IPS-15b (cell line): Measurements from ENCODE around the gene CCDC47.

Source experiments
- H3K27me3 ChIP-seq: one replicate; pipeline ENCODE4 v1.6.1; 2013; ENCODE audit warnings: low read length; ENCODE audit not compliant: control insufficient read depth, insufficient read depth
- H3K36me3 ChIP-seq: one replicate; pipeline ENCODE4 v1.6.1; 2013; ENCODE audit warnings: low read length; ENCODE audit not compliant: control insufficient read depth, insufficient read depth
- H3K4me1 ChIP-seq: one replicate; pipeline ENCODE4 v1.6.1; 2013; ENCODE audit warnings: mild to moderate bottlenecking, low read length; ENCODE audit not compliant: control insufficient read depth, insufficient read depth
- H3K4me3 ChIP-seq: one replicate; pipeline ENCODE4 v1.5.1; 2013; ENCODE audit warnings: low read depth, low read length
- H3K9ac ChIP-seq: one replicate; pipeline ENCODE4 v1.6.1; 2013; ENCODE audit warnings: low read depth, mild to moderate bottlenecking, low read length
- H3K9me3 ChIP-seq: one replicate; pipeline ENCODE4 v1.6.1; 2013; ENCODE audit warnings: mild to moderate bottlenecking, low read length; ENCODE audit not compliant: control insufficient read depth, insufficient read depth

Gene CCDC47

DNA sequence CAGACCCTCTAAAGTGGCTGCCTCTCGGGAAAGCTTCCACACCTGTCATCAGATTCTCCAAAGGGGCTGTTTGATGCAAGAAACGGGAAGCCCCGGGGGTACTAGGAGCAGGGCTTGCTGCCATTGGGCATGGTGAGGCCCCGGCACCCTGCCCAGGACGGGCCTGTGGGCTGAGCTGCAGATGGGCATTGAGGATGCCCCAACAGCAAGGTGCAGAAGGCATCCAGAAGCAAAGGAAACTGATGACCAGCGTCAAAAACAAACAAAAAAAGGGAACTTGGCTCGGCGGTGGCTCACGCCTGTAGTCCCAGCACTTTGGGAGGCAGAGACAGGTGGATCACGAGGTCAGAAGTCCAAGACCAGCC is 72.0 kb downstream of the CCDC47 start:
- Histone ChIP-seq H3K36me3 (peaks cover 31% of the 10 kb centered on the region), H3K9ac (peak overlapping the region; percentile 65), H3K27me3 (no peaks in the 10 kb centered on the region), H3K4me3 (peak overlapping the region; percentile 67), H3K9me3 (no peaks in the 10 kb centered on the region), H3K4me1 (peaks cover 9% of the 10 kb centered on the region)

- peak overlapping the region; percentile 65 for H3K9ac ChIP-seq
- no peaks in the 10 kb centered on the region for H3K27me3 ChIP-seq
- peaks cover 9% of the 10 kb centered on the region for H3K4me1 ChIP-seq
- peaks cover 31% of the 10 kb centered on the region for H3K36me3 ChIP-seq
- H3K4me3 ChIP-seq, result peak overlapping the region; percentile 67
- no peaks in the 10 kb centered on the region for H3K9me3 ChIP-seq
Observed at GRCh38 chr17:63700528-63701455, 72.6 kb downstream of the CCDC47 start.

GRCh38 chr17:63699638-63700527 is 73.5 kb downstream of the CCDC47 start, which contains the start of gene LIMD2:
LIMD2 (minus strand) TSS chr17:63700125; CDS start chr17:63699298, 827 bp downstream.
- peak within 1 kb of the TSS; percentile 67 for H3K4me3 ChIP-seq
- H3K9ac ChIP-seq, result peak within 1 kb of the TSS; percentile 65
- H3K4me1 ChIP-seq, result peaks cover 9% of the 10 kb centered on the region
- no peaks in the 10 kb centered on the region for H3K27me3 ChIP-seq
- no peaks in the 10 kb centered on the region for H3K9me3 ChIP-seq
- peaks cover 27% of the 10 kb centered on the region for H3K36me3 ChIP-seq

DNA sequence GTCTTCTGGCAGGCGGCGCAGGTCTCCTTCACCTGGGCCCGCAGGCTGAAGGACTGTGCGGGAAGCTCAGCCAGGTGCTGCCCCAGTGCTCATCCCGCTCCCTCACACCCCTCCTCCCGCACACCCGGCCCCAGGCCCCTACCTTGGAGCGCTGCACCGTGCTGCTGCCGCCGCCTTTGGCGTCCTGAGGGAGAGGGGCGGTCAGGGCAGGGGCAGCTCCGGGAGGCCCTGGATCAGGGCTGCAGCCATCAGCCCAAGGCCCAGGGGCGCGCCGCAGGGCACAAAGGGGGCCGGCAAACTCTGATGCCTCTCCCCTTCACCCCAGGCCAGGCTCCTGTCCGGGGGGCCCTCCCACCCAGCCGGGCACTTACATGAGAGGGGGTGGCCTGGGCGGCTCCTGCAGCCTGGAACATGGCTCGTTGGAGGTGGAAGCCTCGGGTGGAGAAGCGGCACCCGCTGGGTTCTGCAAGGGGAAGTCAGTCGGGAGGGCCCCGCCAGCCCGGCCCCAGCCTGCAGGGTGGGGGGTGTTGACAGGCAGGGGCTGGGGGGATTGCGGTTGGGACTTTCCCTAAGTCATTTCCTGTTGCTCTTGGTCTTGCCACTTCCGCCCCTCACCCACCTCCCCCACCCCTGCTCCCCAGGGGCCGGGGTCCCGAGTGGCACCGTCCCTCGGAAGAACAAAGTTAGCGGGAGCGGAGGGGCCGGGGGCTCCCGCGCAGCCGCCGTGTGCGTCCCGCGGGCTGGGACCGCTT is 74.3 kb downstream of the CCDC47 start:
- H3K9ac ChIP-seq, result peak overlapping the region; percentile 37
- no peaks in the 10 kb centered on the region for H3K9me3 ChIP-seq
- peaks cover 25% of the 10 kb centered on the region for H3K36me3 ChIP-seq
- peak overlapping the region; percentile 56 for H3K4me3 ChIP-seq
- H3K27me3 ChIP-seq, result no peaks in the 10 kb centered on the region
- peaks cover 12% of the 10 kb centered on the region for H3K4me1 ChIP-seq

- peaks cover 24% of the 10 kb centered on the region for H3K36me3 ChIP-seq
- peak overlapping the region; percentile 56 for H3K4me3 ChIP-seq
- peaks cover 12% of the 10 kb centered on the region for H3K4me1 ChIP-seq
- H3K9me3 ChIP-seq, result no peaks in the 10 kb centered on the region
- H3K9ac ChIP-seq, result no peak overlapping the region
- H3K27me3 ChIP-seq, result no peaks in the 10 kb centered on the region
Observed at GRCh38 chr17:63698381-63698885, 75.0 kb downstream of the CCDC47 start.

- peaks cover 21% of the 10 kb centered on the region for H3K36me3 ChIP-seq
- H3K4me1 ChIP-seq, result peaks cover 12% of the 10 kb centered on the region
- H3K4me3 ChIP-seq, result peak overlapping the region; percentile 56
- H3K27me3 ChIP-seq, result no peaks in the 10 kb centered on the region
- H3K9ac ChIP-seq, result peak overlapping the region; percentile 37
- H3K9me3 ChIP-seq, result no peaks in the 10 kb centered on the region
Observed at GRCh38 chr17:63697341-63698286, 75.8 kb downstream of the CCDC47 start.

DNA sequence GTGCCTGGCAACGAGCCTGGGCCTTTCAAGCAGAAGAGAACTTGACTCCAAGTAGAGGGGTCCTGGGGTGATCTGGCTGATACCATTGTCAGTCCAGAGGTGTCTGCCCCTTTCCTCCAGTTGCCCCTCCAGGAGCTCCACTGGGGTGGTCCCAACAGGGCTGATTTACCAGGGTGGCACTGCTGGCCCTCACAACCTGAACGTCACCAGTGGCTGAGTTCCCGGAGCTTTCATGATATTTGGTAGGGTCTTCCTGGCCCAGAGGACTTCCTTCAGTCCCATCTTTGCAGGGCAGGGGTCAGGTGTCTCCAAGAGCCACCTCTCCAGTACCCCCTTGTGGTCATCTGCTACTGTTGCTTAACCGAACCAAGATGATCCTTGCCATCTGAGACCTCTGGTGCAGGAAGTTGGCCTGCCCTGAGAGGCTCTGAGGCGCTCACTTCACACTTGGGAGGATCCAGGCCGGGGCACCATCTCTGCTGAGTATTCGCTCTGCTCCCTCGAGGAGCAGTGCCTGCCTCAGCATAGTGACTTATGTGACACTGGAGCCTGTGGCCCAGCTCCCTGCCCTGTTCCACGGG is 76.9 kb downstream of the CCDC47 start:
- Histone ChIP-seq H3K9ac (peak overlapping the region; percentile 24), H3K36me3 (peaks cover 26% of the 10 kb centered on the region), H3K4me3 (no peak overlapping the region), H3K9me3 (no peaks in the 10 kb centered on the region), H3K27me3 (no peaks in the 10 kb centered on the region), H3K4me1 (peaks cover 12% of the 10 kb centered on the region)

DNA sequence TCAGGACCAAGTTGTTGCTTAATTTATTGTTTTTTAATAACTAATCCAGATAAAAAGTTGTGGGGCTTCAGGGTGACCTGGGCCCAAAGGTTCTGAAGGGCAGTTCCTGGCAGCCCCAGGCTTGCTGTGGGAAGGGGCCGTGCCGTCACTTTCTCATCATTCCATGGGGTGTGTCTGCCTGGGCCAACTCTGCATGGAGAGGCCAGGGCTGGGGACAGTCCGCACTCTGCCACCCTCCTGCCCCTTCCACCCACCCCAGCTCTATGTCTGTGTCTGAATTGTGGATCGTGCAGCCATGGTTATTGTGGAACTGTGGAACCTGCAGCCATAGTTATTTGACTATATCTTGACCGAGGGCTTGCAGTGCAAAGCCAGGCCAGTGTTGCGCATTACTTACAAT is 77.5 kb downstream of the CCDC47 start:
- peaks cover 12% of the 10 kb centered on the region for H3K4me1 ChIP-seq
- H3K9ac ChIP-seq, result no peak overlapping the region
- H3K9me3 ChIP-seq, result no peaks in the 10 kb centered on the region
- H3K4me3 ChIP-seq, result no peak overlapping the region
- H3K27me3 ChIP-seq, result no peaks in the 10 kb centered on the region
- peaks cover 32% of the 10 kb centered on the region for H3K36me3 ChIP-seq
